ENCODE results near the gene MAST2. TPM values are rescaled to one million over a fixed set of nuclear protein-coding genes. Genes with fewer than 3 reads are reported as not detected.

MAST2 gene
- total RNA-seq, 1 donor from 2014 or later, result 81.2 TPM

DNA sequence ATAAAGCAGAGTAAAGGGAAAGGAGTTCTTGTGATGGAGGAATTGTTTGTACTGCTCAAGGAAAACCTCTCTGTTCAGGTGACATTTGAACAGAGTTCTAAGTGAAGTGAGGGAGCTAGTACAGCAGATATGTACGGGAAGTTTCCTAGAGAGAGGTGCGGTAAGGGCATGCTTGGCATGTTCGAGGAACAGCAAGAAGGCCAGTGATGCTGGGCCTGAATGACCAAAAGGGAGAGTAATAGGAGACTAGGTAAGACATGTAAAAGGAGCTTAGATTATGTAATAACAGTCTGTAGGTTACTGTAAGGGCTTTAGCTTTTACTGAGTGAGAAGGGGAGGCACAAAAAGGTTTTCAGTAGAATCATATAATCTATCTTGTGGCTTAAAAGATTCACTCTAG, 265.1 kb downstream of the MAST2 start:
- DNase-seq (ENCODE audit: low spot score), result no peak
- intact Hi-C loops (cut with DNase I), result no loop called here

GRCh38 chr1:46070164-46070814, 266.9 kb downstream of the MAST2 start:
- DNase-seq (ENCODE audit: low spot score), result no peak
- intact Hi-C loops (cut with DNase I), result loop anchor here (5.0 kb wide), 1 partner anchor 37 kb away; no protein-coding TSS in a partner anchor

GRCh38 chr1:46072975-46073374, 269.6 kb downstream of the MAST2 start:
- intact Hi-C loops (cut with DNase I), result loop anchor here (5.0 kb wide), 1 partner anchor 34 kb away; no protein-coding TSS in a partner anchor
- no peak for DNase-seq (ENCODE audit: low spot score)

DNA sequence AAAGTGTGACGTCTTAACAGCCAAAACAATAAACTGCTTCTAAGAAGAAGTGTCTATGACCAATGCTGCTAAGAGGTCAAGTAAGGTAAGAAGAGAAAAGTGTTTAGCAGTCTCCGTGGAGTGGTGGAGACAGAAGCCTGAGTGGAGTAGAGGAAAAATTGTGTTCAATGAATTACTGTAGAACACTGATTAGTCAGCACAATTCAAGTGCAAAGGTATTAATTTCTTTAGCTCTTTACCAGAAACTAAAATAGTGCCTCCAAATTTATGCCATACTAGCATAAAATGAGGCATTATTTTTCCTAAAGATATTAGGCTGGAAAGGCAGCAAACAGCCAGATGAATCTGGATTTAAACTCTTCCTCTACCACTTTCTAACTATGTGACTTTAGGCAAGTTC, 272.9 kb downstream of the MAST2 start:
- DNase-seq (ENCODE audit: low spot score), result no peak
- intact Hi-C loops (cut with DNase I), result no loop called here

DNA sequence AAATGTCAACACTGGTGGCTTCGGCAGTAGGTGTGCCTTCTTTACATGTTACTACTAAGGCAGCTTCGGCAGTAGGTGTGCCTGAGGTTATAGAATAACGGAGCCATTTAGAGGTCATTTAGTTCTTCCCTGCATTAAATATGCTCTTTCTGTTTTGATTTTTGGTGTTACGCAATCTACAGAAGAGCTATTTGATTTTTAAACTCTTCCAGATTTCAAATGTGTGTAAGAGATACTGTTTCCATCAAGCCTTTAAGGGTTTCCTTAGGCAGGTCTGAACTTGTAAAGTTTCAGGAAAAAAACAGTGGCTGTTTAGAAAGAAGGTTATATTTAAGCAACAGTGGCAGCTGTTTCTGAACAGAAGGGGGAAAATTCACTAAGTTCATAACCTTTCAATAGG, 274.2 kb downstream of the MAST2 start:
- DNase-seq (ENCODE audit: low spot score), result no peak
- intact Hi-C loops (cut with DNase I), result no loop called here

DNA sequence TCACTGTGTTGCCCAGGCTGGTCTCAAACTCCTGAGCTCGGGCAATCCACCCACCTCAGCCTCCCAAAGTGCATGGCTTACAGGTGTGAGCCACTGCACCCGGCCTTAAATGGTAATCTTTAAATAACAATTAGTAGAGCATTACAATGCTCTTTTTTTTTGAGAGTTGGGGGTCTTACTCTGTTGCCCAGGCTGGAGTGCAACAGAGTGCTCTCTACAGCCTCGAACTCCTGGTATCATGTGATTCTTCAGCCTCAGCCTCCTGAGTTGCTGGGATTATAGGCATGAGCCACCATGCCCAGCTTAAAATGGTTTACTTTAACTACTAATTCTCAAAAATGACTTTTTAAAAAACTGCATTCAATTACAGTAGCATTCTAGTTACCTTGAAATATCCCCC, 276.8 kb downstream of the MAST2 start:
- DNase-seq (ENCODE audit: low spot score), result no peak
- intact Hi-C loops (cut with DNase I), result no loop called here

- intact Hi-C loops (cut with DNase I), result no loop called here
- DNase-seq (ENCODE audit: low spot score), result no peak
Measured at GRCh38 chr1:46081206-46081605, 277.8 kb downstream of the MAST2 start.

DNA sequence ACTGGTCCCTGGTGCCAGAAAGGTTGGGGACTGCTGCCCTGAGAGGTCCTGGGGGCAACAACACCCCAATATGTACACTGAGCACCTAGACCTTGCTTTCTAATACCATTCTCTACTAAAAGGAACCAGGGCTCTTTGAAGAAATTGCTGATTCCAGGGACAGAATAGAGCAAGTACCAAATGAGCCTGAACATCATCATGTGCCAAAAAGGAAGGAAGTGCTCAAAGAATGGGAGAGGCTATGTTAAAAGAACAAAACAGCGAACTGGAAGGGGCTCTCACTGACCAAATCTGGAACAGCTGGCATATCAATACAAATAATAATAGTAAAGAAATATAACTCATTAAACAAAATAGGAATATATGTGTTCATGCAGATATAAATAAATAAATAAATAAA, 278.2 kb downstream of the MAST2 start:
- intact Hi-C loops (cut with DNase I), result no loop called here
- no peak for DNase-seq (ENCODE audit: low spot score)

GRCh38 chr1:46083579-46083978, 280.2 kb downstream of the MAST2 start:
- intact Hi-C loops (cut with DNase I), result no loop called here
- DNase-seq (ENCODE audit: low spot score), result no peak

- no peak for DNase-seq (ENCODE audit: low spot score)
- intact Hi-C loops (cut with DNase I), result no loop called here
Measured at GRCh38 chr1:46084553-46085451, 281.4 kb downstream of the MAST2 start.

Other genes starting within 250 kb of the MAST2 start
- 30.1 TPM for gene NASP, start 219.6 kb upstream of the MAST2 start, total RNA-seq
- 1.2 TPM for gene CCDC17, start 179.6 kb upstream of the MAST2 start, total RNA-seq
- gene GPBP1L1, start 117.1 kb upstream of the MAST2 start, total RNA-seq, result 80.6 TPM
- 21.0 TPM for gene TMEM69, start 115.4 kb upstream of the MAST2 start, total RNA-seq
- 17.2 TPM for gene IPP, start 53.0 kb upstream of the MAST2 start, total RNA-seq